ENCODE data around the gene MYO18B.

MYO18B gene

GRCh38 chr22:25878933-25879332, 136.9 kb downstream of the MYO18B start:
- TF ChIP-seq TAF1 (IDR thresholded peaks at IDR 0.05; ENCODE audit: borderline replicate concordance, insufficient read depth, low read length) (no peak), REST (IDR thresholded peaks at IDR 0.05; ENCODE audit: insufficient read depth in 1 of 2, low read depth in 2 of 2, low read length in 2 of 2) (no peak), FOXP2 (optimal IDR thresholded peaks at IDR 0.05; ENCODE audit: borderline replicate concordance, extremely low read depth, extremely low read length, insufficient read depth) (no peak), SIN3A (IDR thresholded peaks at IDR 0.05; ENCODE audit: borderline replicate concordance, insufficient read depth, low read length) (no peak), POLR2AphosphoS5 (IDR thresholded peaks at IDR 0.05; ENCODE audit: low read depth, low read length) (no peak)

- no peak for TF ChIP-seq FOXP2 (optimal IDR thresholded peaks at IDR 0.05; ENCODE audit: borderline replicate concordance, extremely low read depth, extremely low read length, insufficient read depth)
- no peak for TF ChIP-seq TAF1 (IDR thresholded peaks at IDR 0.05; ENCODE audit: borderline replicate concordance, insufficient read depth, low read length)
- TF ChIP-seq REST (IDR thresholded peaks at IDR 0.05; ENCODE audit: insufficient read depth in 1 of 2, low read depth in 2 of 2, low read length in 2 of 2): no peak
- no peak for TF ChIP-seq POLR2AphosphoS5 (IDR thresholded peaks at IDR 0.05; ENCODE audit: low read depth, low read length)
- TF ChIP-seq SIN3A (IDR thresholded peaks at IDR 0.05; ENCODE audit: borderline replicate concordance, insufficient read depth, low read length): no peak
These were observed 138.5 kb downstream of the MYO18B start for GRCh38 chr22:25880524-25880923.

- TF ChIP-seq FOXP2 (optimal IDR thresholded peaks at IDR 0.05; ENCODE audit: borderline replicate concordance, extremely low read depth, extremely low read length, insufficient read depth): no peak
- TF ChIP-seq REST (IDR thresholded peaks at IDR 0.05; ENCODE audit: insufficient read depth in 1 of 2, low read depth in 2 of 2, low read length in 2 of 2): no peak
- no peak for TF ChIP-seq POLR2AphosphoS5 (IDR thresholded peaks at IDR 0.05; ENCODE audit: low read depth, low read length)
- TF ChIP-seq SIN3A (IDR thresholded peaks at IDR 0.05; ENCODE audit: borderline replicate concordance, insufficient read depth, low read length): no peak
- no peak for TF ChIP-seq TAF1 (IDR thresholded peaks at IDR 0.05; ENCODE audit: borderline replicate concordance, insufficient read depth, low read length)
These were observed 139.3 kb downstream of the MYO18B start for GRCh38 chr22:25881210-25881755.

- no peak for TF ChIP-seq POLR2AphosphoS5 (IDR thresholded peaks at IDR 0.05; ENCODE audit: low read depth, low read length)
- TF ChIP-seq TAF1 (IDR thresholded peaks at IDR 0.05; ENCODE audit: borderline replicate concordance, insufficient read depth, low read length): no peak
- no peak for TF ChIP-seq FOXP2 (optimal IDR thresholded peaks at IDR 0.05; ENCODE audit: borderline replicate concordance, extremely low read depth, extremely low read length, insufficient read depth)
- TF ChIP-seq REST (IDR thresholded peaks at IDR 0.05; ENCODE audit: insufficient read depth in 1 of 2, low read depth in 2 of 2, low read length in 2 of 2): no peak
- no peak for TF ChIP-seq SIN3A (IDR thresholded peaks at IDR 0.05; ENCODE audit: borderline replicate concordance, insufficient read depth, low read length)
These were observed 140.4 kb downstream of the MYO18B start for GRCh38 chr22:25882360-25882759.

All from PFSK-1 (cell line).